Mesothelial cell of epicardium (in vitro differentiated cells): ENCODE measurements around the gene CTNNA3. TPM values are rescaled to one million over a fixed set of nuclear protein-coding genes. Genes with fewer than 3 reads are reported as not detected.
"Not testable (repeated sequence)": the region's sequence is repeated elsewhere in the genome, so short reads cannot be mapped to it uniquely, and the experiment has no call there.

Experiments used
- DNase-seq, 2 experiments: peaks; one replicate each; pipeline ENCODE4 v3.0.0; 2021; ENCODE audit warnings: low spot score in 2 of 2; ENCODE audit not compliant: unreplicated experiment in 2 of 2
- H3K27ac Mint-ChIP-seq: 2 replicates; pipeline ENCODE4 v1.8.0; 2021; ENCODE audit warnings: mixed read lengths
- H3K27me3 Mint-ChIP-seq: 2 replicates; pipeline ENCODE4 v1.8.0; 2021; ENCODE audit warnings: low read depth, mixed read lengths
- H3K36me3 Mint-ChIP-seq: 2 replicates; pipeline ENCODE4 v1.8.0; 2021; ENCODE audit warnings: mixed read lengths
- H3K4me1 Mint-ChIP-seq: 2 replicates; pipeline ENCODE4 v1.8.0; 2021; ENCODE audit warnings: mixed read lengths
- H3K4me3 Mint-ChIP-seq: 2 replicates; pipeline ENCODE4 v1.8.0; 2021; ENCODE audit warnings: mild to moderate bottlenecking, moderate library complexity, mixed read lengths
- H3K9me3 Mint-ChIP-seq: 2 replicates; pipeline ENCODE4 v1.8.0; 2021; ENCODE audit warnings: mixed read lengths
- total RNA-seq: library from RNA; stranded (reverse); gene quantifications from 3 replicates; pipeline ENCODE4 v1.2.1, GENCODE V29; 2021
- TF ChIP-seq, protein P1 (sequence below): fragments of 200-600 bp; sonication (generic); IDR thresholded peaks from one replicate; pipeline ENCODE4 v1.5.0; 2021; ENCODE audit warnings: antibody characterized with exemption; ENCODE audit not compliant: unreplicated experiment

The CTNNA3 gene
- total RNA-seq, 1 donor from 2014 or later, result 14.2 TPM

DNA sequence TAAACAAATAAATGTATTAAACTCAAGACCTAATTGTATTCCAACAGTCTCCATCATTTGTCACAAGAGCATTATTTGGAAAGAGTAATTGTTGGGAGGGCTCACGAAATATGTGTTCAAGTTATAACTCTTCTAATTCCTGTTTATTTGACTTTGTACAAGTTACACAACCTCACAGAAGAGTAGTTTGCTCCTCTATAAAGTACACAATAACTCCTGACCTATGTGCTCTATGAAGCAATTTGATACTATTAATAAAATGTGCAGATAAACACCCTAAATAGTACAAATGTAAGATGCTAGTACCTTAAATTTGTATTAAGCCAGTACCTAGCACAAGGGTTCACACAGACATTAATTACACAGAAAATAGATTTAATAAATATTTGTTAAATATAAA, 484.3 kb downstream of the CTNNA3 start:
- DNase-seq, result no peak
- no peaks in the 10 kb centered on the region for H3K27me3 Mint-ChIP-seq
- TF ChIP-seq, protein P1, sequence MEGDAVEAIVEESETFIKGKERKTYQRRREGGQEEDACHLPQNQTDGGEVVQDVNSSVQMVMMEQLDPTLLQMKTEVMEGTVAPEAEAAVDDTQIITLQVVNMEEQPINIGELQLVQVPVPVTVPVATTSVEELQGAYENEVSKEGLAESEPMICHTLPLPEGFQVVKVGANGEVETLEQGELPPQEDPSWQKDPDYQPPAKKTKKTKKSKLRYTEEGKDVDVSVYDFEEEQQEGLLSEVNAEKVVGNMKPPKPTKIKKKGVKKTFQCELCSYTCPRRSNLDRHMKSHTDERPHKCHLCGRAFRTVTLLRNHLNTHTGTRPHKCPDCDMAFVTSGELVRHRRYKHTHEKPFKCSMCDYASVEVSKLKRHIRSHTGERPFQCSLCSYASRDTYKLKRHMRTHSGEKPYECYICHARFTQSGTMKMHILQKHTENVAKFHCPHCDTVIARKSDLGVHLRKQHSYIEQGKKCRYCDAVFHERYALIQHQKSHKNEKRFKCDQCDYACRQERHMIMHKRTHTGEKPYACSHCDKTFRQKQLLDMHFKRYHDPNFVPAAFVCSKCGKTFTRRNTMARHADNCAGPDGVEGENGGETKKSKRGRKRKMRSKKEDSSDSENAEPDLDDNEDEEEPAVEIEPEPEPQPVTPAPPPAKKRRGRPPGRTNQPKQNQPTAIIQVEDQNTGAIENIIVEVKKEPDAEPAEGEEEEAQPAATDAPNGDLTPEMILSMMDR, result no peak
- H3K36me3 Mint-ChIP-seq, result no peaks in the 10 kb centered on the region
- H3K4me1 Mint-ChIP-seq, result peaks cover 8% of the 10 kb centered on the region
- no peak overlapping the region for H3K27ac Mint-ChIP-seq
- no peaks in the 10 kb centered on the region for H3K9me3 Mint-ChIP-seq
- H3K4me3 Mint-ChIP-seq, result no peak overlapping the region

DNA sequence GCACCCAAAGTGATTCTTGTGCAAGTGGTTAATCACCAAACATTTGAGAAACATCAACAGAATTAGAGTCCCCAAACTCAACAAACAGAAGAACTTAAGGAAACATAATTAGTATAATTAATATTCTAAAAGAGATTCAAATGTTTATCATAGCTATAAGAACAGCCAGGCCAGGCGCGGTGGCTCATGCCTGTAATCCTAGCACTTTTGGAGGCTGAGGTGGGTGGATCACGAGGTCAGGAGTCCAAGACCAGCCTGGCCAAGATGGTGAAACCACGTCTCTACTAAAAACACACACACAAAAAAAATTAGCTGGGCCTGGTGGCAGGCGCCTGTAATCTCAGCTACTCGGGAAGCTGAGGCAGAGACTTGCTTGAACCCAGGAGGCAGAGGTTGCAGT, 488.1 kb downstream of the CTNNA3 start:
- not testable (repeated sequence) for H3K27ac Mint-ChIP-seq, H3K36me3 Mint-ChIP-seq, DNase-seq, H3K27me3 Mint-ChIP-seq, H3K9me3 Mint-ChIP-seq, H3K4me3 Mint-ChIP-seq, H3K4me1 Mint-ChIP-seq

DNA sequence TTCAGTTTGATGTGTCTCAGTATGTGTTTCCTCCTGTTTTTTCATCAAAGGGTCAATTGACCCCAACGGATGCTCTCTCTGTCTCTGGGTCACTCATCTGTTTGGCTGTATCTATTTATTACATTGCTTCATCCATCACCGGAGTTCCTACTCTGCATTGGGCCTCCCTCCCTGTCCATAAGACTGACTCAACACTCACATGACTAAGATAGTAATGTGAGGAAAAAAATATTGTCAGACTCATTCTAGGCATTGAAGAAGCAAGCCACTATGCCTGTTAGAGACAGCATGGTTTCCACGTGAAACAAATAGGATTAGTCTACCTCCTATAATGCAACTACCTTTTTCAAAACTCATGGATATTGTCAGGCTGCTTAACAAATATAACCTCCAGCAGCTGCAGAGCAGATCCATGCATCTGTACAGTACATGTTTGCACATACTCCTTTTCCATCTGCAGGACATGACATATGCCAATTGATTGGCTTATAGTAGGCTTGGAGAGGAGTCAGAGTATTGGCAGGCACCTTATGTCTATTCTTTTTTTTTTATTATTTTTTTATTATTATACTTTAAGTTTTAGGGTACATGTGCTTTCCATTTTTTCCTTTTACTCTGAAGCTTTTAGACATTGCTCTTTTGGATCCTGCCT, 495.0 kb downstream of the CTNNA3 start:
- no peak overlapping the region for H3K27ac Mint-ChIP-seq
- no peaks in the 10 kb centered on the region for H3K4me1 Mint-ChIP-seq
- TF ChIP-seq, protein P1, result no peak
- H3K9me3 Mint-ChIP-seq, result peaks cover 4% of the 10 kb centered on the region
- H3K36me3 Mint-ChIP-seq, result peaks cover 2% of the 10 kb centered on the region
- H3K4me3 Mint-ChIP-seq, result no peak overlapping the region
- DNase-seq, result no peak
- H3K27me3 Mint-ChIP-seq, result no peaks in the 10 kb centered on the region

DNA sequence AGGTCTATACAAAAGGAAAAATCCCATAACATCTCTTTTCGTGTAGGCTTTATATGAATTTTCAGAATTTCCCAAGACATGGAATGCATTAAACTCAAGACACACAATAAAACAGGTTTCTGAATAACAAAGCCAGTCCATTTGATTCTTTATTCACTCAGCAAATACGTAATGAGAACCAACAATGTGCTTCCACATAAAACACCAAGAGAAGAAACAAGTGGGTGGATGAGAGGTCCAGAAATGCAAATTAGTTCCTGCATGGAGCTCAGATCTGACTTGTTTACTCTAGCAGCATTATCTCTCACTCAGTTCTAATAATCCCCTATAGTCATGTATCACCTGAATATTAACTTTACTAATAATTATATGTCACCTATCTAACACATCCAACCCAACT, 520.6 kb downstream of the CTNNA3 start:
- H3K36me3 Mint-ChIP-seq, result peaks cover 5% of the 10 kb centered on the region
- H3K4me3 Mint-ChIP-seq, result no peak overlapping the region
- H3K27me3 Mint-ChIP-seq, result no peaks in the 10 kb centered on the region
- H3K27ac Mint-ChIP-seq, result no peak overlapping the region
- TF ChIP-seq, protein P1, result no peak
- no peaks in the 10 kb centered on the region for H3K4me1 Mint-ChIP-seq
- peaks cover under 1% of the 10 kb centered on the region for H3K9me3 Mint-ChIP-seq
- DNase-seq, result no peak

DNA sequence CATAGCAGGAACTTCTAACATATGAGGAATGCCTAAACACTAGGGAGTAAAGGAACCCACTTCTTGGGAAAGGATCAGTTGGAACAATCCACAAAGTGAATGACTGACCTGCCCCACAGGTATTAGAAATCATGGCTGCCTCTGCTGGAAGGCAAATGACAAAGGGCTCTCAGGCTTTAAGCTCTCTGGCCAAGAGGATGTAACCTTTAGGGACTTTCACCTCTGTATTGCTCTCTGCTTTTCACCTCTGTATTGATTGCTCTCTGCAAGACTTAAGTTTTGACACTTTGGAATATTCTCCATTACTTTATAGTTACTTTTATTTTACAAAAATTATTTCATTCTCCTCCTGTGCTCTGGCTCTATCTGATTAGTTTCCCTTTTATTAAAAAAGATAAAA, 522.2 kb downstream of the CTNNA3 start:
- Mint-ChIP-seq H3K4me1 (no peaks in the 10 kb centered on the region), H3K9me3 (peaks cover 17% of the 10 kb centered on the region), H3K27ac (no peak overlapping the region), H3K36me3 (peaks cover 10% of the 10 kb centered on the region), H3K27me3 (no peaks in the 10 kb centered on the region), H3K4me3 (no peak overlapping the region)
- no peak for DNase-seq
- TF ChIP-seq, protein P1, result no peak

DNA sequence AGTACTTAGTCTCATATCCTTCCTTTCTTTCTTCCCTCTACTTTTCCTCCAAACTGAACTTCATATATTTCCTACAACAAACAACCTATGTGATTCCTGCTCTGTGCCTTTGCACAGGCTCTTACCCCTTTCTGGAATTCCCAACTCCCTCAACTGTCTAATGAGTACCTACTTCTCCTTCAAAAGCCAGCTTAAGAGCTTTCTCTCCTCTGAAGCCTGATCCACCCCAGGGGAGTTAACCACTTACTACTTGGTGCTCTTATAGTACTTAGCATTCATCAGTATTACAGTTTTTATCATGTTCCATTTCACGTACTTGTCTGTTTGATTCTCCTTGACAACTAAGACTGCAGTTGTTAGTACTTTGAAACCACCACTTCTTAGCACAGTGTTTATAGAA, 524.0 kb downstream of the CTNNA3 start:
- Mint-ChIP-seq H3K27me3 (no peaks in the 10 kb centered on the region), H3K27ac (no peak overlapping the region), H3K9me3 (peaks cover 29% of the 10 kb centered on the region), H3K4me1 (no peaks in the 10 kb centered on the region), H3K4me3 (no peak overlapping the region), H3K36me3 (peaks cover 11% of the 10 kb centered on the region)
- no peak for DNase-seq
- TF ChIP-seq, protein P1, result no peak
